Neural progenitor cell (in vitro differentiated cells): Measurements from ENCODE around the gene NCKAP5L.

Experiments
- CTCF ChIP-seq: fragments of 200-600 bp; sonication (generic); IDR thresholded peaks from 2 replicates; pipeline ENCODE4 v1.5.1; 2017; ENCODE audit warnings: antibody characterized with exemption, mild to moderate bottlenecking
- EZH2phosphoT487 ChIP-seq: fragments of 200-600 bp; sonication (generic); IDR thresholded peaks from 2 replicates; pipeline ENCODE4 v1.6.1; 2017; ENCODE audit warnings: antibody characterized with exemption

GRCh38 chr12:49777800-49778748, 50.1 kb downstream of the NCKAP5L start:
- TF ChIP-seq CTCF (peak; percentile 85), EZH2phosphoT487 (no peak)
